Stimulated activated CD8-positive, alpha-beta memory T cell treated with anti-CD3 and anti-CD28 coated beads, Interleukin-4, amount 100 ng/mL, for 1 hour (primary cell): ENCODE measurements around the gene CST9L.

Experiments used
- DNase-seq, 2 donors: peaks; one replicate each; pipeline ENCODE4 v3.0.0-alpha.2; 2020; ENCODE audit warnings: low read depth in 2 of 2, low spot score in 1 of 2

CST9L gene, protein sequence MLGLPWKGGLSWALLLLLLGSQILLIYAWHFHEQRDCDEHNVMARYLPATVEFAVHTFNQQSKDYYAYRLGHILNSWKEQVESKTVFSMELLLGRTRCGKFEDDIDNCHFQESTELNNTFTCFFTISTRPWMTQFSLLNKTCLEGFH

DNA sequence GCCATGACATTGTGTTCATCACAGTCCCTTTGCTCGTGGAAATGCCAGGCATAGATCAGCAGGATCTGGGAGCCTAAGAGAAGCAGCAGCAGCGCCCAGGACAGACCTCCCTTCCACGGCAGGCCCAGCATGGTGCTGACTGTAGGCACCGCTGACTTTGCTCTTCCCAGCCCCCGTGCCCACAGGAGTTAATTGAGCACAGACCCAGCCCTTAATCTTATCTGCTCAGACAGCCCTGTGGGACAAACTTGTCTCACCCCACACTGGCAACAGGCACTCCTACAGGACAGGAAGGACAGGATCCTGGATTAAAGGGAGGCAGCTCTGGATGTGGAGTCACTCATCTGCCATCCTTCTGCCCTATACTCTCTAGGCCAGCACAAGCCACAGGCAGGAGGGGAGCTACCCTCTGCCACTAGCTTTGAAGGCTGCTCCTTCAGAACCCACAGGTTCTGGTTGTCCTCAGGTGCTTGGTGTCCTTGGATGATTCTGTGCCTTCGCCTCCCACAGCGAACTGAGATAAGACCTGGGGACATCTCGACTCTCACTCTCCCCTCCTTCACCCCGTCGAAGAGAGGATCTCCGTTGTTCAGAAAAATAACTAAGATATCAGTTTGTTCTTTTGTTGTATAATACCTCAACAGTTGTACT, at the start of gene CST9L:
CST9L (minus strand) TSS at position 165 of the 651 bp plus-strand sequence; CDS start at position 131, 34 bp downstream.
- DNase-seq: no peak

DNA sequence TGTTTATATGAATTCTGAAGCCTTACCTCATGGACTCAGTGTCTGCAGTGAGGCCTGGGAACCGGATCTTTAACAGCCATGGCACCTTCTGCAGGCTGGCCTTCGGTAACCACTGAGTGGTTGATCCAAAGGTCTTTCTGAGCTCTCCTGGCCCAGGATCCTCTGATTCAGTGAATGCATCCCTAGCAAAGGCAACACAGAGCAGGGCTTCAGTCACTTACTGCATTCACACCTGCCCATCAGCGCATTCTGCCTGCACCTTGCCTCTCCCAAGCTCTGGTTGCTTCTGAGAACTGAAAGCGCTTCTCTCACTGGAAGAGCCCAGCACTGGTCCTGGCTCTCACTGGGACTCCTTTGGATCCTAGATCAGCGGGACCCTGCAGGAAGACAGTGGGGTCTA, 45.9 kb upstream of the CST9L start:
- DNase-seq: no peak

DNA sequence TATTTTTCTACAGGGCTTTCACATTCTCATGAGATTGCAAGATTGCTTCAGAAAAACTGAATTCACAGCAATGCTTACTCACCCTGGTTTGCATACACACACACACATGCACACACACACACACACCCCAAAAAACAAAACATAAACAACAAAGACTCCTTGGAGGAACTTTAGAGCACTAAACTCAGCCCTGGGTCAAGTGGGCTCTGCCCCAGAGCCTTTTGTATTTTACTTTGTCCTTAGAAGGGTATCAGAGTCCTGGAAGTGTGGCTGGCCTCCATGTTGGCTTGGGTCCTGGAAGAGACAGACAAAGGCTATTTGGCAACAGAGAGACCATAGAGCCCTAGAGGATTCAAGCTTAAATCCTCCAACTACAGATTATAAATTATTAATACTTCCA, 45.4 kb upstream of the CST9L start:
- DNase-seq: no peak

DNA sequence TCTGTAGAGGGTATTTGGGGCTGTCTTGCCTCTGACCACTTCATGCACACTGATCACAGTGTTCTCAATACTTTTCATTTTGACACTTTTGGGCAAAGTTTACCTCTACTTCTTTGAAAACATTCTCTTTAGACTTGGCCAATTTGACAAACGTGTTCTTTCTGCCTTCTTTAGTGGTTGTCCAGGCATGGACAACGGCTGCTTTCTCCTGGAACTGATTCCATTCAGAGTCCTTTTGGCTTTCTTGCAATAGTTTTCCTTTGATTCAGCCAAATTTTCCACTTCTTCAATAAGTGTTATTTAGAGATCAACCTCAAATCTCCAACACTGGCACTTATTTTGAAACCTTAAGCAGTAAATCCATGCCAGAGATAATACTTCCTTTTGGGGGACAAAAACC, 44.1 kb upstream of the CST9L start:
- DNase-seq: no peak

DNA sequence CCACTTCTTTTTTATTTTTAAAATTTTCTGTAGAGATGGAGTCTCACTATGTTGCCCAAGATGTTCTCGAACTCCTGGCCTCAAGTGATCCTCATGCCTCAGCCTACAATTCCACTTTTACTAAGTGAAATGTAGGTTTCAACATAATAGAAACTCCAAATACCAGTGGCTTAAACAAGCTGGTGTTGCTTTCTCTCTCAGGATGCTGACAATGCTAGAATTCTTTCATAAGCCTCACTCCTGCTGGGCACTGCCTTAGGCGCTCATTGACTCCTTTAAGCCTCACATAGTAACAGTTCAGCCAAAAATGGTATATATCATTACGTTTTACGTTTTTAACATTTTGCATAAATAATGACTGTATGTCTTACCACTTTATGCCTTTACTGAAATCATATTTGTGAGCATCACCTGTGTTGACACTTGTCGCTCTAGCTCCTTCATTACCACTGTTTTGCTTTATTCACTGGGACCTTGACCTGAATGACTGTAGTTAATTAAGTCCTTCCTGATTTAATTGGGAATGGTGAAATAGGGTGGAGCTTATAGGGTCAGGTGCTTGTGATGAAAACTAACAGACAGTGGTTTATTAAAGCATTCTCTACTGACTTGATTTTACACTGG, 41.3 kb upstream of the CST9L start:
- no peak for DNase-seq

DNA sequence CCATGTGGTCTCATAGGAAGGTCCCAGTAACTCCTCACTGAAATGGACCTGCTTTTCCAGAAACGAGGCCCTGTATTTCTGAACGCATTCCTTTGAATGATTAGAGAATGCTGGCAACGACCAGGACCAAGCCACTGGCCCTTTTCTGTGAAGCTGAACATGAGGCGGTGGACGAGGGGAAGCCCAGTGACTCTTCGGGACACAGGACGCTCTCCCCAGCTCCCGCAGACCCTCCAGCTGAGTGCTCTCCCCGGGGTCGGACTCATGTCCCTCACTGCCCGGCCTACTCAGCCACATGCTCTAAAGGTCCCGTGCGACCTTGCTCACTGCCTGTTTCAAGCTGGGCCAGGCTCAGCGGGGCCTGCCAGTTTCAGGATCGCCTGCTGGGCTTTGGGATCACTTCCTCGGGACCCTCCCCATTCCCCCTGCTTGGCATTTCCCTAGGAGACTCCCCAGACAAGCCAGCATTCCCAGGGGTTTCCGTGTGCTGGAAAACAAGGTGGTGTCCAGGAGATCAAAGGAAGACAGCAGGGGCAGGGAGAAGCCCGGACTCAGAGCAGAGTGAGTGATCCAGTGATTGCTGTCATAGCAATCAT, 40.1 kb upstream of the CST9L start:
- DNase-seq: no peak

DNA sequence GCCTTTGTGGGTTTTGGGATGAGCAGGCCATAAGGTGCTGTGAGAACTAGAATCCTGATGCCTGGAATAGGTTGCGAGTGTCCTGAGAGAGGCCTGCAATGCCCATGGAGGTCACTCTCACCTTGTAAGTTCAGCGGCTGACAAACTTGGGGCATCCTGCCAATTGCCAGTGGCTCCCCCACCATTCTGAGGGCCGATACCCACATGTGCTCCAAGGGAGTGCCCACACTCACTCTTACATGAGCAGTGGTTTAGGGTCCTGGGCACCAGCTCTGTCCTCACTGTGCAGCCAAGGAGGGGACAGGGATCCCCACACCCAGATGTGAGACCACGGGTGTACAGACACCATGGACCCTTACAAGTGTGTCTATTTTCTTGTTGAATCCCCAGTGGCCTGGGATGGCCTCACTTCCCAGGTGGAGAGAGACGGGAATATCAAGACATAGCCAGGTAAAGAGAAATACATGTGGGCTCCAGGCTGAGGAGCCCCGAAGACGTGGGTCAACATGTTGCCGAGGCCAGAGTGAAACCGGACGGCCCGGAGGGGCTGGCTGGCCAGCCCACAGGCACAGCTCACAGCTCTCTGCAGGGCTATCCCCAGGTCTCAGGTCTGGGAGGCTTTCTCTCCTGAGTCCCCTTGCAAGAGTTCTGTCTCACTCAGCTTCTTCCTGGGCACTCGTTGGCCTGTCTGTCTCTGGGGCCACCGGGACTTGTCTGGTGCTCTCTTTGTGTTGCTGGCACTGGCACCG, 39.4 kb upstream of the CST9L start:
- no peak for DNase-seq

DNA sequence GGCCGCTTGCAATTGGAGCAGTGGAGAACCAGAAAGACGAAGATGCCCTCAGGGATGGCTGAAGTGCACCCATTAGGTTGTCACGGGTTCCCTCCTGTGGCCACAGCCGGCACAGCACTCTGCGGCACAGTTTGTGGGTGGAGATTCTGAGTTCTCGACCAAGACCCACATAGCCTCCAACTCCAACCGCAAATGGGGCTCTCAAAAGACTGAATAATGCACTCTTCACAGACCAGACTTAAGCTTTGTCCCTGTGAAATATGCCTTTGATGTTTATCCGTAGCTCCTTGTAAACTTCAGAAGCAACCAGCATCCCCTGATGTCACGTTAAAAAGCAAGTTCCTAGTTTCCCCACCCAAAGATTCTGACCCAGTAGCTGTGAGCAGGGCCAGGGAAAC, 38.4 kb upstream of the CST9L start:
- peak; percentile 14 to 18 for DNase-seq

DNA sequence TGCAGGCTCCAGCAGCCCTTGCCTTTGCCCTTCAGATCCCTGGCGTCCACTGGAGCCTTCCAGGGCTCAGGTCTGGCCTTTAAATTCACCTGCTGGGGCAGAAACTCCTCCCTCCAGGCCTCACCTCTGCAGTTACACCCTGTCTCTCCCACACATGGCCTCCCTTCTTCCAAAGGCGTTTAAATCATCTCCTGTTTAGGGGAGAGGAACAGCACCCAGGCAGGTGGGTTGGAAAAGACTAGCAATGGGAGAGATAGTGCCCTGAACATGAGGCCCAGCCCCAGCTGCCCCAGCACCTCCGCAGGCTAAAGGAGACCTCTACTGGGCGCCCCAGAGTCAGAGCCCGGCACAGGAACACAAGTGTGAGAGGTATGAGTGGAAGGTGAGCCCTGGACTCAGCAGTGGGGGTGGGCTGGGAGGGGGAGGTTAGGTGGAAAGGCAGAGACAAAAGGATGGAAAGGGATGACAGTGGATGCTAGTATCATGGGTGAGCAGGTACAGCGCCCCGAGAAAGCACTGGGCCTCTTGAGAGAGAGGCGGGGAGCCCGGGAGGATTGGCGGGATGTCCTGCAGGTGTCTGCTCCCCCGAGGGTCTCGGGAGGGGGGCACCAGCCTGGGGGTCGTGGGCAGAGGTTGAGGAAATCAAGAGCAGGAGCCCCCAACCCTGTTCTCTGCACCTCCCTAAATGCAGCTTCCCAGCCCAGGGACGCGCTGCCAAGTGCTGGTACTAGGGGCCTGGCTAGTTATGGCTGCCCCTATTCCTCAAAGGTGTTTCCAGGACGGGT, 37.8 kb upstream of the CST9L start, which contains the start of gene CST9:
CST9 (minus strand) TSS at position 51 of the 785 bp plus-strand sequence. CDS start 53 bp downstream, outside the sequence.
- DNase-seq: no peak

DNA sequence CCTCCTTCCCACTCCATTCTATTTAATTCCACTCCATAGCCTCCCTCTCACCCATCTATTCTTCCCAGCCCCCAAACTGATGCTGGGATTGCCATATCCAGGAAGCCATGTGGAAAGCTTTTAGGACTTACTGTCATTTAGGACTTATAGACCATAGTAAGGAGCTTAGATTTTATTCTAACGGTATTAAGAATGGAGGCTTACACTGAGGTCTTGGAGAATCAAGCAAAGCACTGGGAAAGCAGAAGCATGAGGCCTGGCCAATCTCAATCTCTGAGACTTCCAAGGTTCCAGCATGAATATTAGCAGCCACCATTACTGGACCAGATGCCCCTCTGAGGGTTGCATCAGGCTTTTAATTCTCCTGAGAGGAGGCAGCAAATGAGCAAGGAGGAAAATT, 36.0 kb upstream of the CST9L start:
- no peak for DNase-seq

DNA sequence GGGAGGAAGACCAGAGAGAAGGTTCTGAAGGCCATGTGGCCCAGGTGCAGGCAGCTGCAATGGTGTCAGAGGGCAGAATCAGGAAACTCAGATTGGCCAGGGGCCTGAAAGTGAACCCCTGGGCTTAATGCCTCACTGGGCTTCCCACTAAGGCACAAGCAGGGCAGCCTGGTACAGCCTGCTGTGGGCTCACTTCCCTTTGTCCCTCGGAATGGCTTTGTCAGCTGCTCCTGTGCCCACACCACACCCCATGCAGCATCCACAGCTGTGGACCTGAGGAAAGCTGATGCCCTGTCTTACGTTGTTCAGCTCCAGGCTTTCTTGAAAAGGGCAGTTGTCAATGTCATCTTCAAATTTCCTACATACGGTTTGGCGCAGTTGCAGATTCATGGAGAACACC, 35.0 kb upstream of the CST9L start:
- DNase-seq: no peak

DNA sequence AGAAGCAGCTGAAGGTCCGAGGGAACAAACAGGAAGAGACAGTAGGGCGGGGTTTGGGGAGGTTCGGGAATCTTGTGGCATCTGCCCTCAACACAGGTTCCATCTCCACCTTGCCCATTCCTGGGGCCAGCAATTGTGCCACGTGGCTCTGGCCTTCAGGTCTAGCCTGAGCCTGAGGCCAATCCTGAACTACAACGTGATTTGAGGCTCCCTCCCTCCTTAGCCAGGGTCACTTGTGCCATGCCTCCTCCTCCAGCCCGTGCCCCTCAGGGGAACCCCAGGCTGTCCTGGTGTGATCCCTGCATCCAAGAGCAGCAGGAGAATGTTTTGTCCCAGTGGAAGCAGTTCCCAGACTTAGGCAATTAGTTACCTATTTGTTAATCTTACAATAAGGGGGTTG, 34.4 kb upstream of the CST9L start:
- DNase-seq: no peak

DNA sequence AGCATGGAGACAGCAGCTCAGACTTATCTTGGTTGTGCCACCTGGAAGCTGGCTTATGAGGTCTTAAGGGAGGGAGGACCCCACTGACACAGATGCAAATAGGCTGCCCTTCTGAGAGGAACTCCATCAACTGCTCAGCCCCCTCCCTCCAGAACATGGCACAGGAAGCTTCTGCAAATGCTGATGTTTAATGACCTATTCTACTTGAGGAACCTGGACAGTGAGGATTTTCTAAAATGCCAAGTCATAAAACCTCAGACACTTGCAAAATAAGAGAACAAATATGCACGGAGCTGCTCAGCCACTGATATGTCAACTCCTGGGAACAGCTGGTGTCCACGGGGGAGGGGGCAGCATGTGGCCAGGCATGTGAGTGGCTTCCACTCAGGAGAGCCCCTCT, 34.0 kb upstream of the CST9L start:
- no peak for DNase-seq

DNA sequence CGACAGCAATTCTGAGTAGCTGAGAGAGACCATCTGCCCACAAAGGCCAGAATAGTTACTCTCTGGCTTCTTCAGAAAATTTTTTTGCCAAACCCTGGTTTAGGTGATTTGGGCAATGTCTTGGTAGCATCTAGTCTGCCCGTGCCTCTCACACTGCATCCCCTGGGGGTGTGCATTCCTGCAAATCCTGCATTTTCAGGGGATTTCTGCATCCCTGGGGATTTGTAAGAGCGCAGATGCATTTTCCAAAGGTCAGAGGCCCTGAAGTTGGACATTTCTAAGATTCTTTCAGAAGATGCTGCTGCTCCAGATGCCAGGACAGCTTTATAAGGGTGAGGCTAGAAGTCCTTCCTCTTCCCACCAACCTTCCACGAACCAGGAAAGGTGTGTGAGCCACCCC, 33.4 kb upstream of the CST9L start:
- DNase-seq: no peak

DNA sequence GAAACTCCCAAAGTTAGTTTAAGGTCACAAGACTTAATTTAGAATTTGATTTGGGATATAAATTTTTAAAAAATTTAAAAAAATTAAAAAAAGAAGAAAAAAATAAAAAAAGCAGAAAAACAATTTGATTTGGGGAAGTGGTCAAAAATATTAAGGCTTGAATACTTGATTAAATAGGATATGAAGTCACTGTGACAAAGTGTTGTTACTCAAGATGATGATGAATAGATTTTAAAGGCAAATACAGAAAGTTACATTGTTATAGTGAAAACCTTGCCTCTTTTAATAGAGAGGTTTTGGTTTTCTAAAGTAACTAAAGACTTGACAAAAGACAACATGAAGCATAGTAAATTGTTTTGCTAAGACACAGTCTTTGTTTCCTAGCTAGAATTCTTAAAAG, 30.2 kb upstream of the CST9L start:
- no peak for DNase-seq

DNA sequence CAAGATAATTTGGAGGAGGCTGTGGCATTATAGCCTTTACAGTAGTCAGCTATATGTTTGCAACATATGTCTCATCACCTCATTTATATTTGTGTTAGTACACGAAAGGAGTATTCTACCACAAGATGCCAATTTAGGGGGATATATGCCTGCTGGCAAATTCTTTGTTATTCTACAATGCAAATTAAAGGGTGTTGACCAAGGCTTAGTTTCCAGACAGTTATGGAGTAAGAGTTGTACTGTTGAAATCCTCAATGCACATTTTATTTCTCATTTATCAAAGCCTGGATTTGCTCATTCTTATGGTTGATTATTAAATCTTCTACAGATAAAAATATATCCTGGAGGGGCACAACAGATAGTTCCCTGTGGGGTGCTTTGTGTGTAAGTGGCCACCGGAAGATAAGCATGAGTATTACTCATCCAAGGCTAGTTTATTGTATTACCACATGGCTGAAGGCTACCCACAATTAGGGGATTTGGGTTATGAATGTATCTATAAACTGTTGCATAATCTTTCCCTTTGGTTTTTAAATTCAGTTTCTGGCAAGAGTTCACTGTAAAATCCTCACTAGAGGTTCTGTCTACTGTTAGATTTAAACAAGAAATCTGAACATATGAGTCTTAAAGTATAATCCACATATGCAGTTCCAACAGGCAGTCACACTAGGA, 28.4 kb upstream of the CST9L start:
- DNase-seq: no peak

DNA sequence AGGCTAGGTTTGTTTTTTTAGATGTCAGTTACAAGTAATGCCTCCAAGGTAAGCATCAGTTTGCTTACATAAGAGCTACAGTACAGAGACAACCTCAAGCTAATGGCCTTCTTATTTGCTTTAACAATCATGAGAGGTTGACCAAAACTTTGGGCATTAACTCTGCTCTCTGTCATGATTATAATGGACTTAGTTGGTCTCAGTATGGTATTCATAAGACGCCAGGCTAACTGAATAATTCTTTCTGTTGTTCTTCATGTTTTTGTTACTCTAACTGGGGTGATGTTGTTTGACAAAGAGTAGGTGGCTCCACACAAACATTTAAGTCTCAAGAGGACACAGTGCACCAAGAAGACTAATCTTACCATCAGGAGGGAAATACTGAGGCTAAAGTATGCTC, 27.7 kb upstream of the CST9L start:
- DNase-seq: no peak

DNA sequence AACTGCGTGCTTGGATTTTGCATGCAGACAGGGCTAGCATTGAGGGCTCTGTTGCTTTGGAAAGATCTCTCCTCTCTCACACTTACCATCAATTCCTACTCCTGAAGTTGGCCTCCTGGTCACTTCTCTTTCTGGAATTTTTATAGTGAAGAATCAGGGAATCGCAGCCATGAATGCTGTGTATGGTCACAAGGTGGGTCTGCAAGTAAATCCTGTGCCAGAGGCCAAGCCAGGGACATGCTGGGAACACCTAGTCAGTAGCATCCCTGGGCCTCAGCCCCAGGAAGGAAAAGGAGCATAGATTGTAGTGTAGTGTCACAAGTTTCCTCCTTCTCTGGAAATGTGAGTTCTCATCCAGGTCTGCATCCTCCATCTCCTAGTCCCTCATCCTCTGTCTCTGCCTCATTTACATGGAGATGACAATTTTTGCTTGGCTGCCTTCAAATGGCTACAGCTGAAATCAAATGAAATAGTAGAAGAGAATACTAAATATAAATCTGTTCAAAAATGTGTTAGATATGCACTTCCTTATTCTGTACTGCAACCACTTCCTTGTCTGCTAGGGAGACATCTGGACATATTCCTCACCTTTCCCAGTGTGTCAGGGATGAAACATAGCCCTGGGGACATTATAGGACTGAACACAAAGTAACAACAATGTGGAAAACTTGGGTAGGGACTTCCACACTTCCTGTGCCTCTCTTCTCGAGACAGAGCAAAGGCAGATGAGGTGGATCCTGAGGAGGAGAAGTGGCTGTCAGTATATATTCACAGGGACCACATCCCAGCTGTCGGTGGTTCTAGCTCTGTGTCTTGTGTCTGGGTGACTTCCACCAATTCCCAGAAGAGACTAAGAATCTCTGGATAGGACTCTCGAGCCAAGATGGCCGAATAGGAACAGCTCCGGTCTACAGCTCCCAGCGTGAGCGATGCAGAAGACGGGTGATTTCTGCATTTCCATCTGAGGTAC, 20.4 kb upstream of the CST9L start:
- DNase-seq: no peak

DNA sequence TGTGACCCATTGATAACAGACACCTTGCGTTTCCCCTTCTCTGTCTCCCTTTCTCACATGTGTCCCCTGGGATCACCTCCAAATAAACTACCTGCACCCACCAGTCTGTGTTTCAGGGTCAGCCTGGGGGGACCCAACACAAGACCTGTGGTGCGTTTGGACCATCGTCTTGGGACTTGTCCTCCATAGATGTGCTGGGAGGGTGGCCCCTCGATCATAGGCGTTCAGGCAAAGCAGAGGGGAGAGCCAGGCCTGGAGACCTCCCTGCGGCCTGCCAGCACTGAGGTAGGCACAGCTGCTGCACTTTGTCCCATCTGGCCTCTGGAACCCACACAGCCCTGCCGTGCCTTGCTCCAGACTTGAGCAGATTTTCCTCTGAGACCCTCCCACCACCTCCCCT, 19.3 kb upstream of the CST9L start:
- no peak for DNase-seq
